Measurements from ENCODE around the gene NLK. TPM values are rescaled to one million over a fixed set of nuclear protein-coding genes. Genes with fewer than 3 reads are reported as not detected.
"Not testable (repeated sequence)": the region's sequence is repeated elsewhere in the genome, so short reads cannot be mapped to it uniquely, and the experiment has no call there.

NLK gene
- polyA plus RNA-seq, 3 donors, result 6.1 to 9.1 (median 7.9) TPM

DNA sequence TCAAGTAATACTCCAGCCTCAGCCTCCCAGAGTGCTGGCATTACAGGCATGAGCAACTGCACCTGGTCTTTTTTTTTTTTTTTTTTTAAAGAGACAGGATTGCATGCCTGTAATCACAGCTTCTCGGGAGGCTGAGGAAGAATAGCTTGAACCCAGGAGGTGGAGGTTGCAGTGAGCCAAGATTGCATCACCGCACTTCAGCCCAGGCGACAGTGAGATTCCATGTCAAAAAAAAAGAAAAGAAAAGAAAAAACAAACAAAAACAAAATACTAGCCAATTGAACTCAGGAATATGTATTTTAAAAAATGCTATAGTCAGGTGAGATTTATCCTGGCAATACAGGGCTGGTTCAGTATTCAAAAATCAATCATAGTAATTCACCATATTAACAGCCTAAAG, 158.8 kb downstream of the NLK start:
- WGBS, 3 donors, result 61 to 74% (median 69%) methylated on average over 3 of the region's 3 CpGs
- H3K27ac ChIP-seq (ENCODE audit: low read depth, low read length), result no peak overlapping the region

GRCh38 chr17:28204244-28204643, 161.8 kb downstream of the NLK start:
- H3K27ac ChIP-seq (ENCODE audit: low read depth, low read length), result no peak overlapping the region
- 91 to 97% (median 92%) methylated on average over 3 of the region's 3 CpGs for WGBS, 3 donors

DNA sequence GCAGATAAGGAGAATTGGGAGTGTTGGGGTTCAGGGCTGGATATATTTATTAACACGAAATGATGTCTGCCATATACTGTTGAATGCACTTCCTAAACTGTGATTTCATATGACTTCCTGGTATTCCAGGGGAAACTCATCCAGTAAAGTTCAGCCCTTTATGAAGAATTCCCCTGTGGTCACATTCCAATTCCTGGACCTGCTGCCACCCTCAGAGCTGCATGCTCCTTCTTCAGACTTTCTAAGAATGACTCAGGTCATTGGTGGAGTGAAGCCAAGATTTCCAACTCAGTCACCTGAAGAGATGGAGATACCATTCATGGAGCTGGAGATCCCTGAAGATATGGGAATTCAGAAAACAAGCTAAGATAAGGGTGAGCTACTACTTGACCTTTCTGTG, 162.3 kb downstream of the NLK start:
- no peak overlapping the region for H3K27ac ChIP-seq (ENCODE audit: low read depth, low read length)
- 73 to 92% (median 78%) methylated on average over 1 of the region's 1 CpG for WGBS, 3 donors

GRCh38 chr17:28206292-28206691, 163.8 kb downstream of the NLK start:
- H3K27ac ChIP-seq (ENCODE audit: low read depth, low read length), result no peak overlapping the region

DNA sequence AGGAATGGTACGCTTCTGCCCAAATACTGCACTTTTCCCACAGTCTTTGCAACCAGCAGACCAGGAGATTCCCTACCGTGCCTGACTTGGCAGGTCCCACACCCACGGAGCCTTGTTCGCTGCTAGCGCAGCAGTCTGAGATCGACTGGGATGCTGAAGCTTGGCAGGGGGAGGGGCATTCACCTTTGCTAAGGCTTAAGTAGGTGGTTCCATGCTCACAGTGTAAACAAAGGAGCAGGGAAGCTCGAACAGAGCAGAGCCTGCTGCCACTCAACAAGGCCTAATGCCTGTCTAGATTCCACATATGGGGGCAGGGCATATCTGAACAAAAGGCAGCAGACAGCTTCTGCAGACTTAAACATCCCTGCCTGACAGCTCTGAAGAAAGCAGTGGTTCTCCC, 169.3 kb downstream of the NLK start:
- H3K27ac ChIP-seq (ENCODE audit: low read depth, low read length), result no peak overlapping the region
- 87 to 88% (median 87%) methylated on average over 7 of the region's 7 CpGs for WGBS, 3 donors

DNA sequence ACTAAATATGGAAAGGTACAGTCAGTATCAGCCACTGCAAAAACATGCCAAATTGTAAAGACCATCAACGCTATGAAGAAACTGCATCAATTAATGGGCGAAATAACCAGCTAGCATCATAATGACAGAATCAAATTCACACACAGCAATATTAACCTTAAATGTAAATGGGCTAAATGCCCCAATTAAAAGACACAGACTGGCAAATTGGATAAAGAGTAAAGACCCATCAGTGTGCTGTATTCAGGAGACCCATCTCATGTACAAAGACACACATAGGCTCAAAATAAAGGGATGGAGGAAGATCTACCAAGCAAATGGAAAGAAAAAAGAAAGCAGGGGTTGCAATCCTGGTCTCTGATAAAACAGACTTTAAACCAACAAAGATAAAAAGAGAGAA, 171.1 kb downstream of the NLK start:
- 95 to 100% (median 98%) methylated on average over 2 of the region's 2 CpGs for WGBS, 3 donors
- not testable (repeated sequence) for H3K27ac ChIP-seq (ENCODE audit: low read depth, low read length)

GRCh38 chr17:28216052-28216451, 173.6 kb downstream of the NLK start:
- 59 to 90% (median 78%) methylated on average over 3 of the region's 3 CpGs for WGBS, 3 donors
- no peak overlapping the region for H3K27ac ChIP-seq (ENCODE audit: low read depth, low read length)

GRCh38 chr17:28216528-28216927, 174.1 kb downstream of the NLK start:
- 4 to 24% (median 6%) methylated on average over 1 of the region's 1 CpG for WGBS, 3 donors
- no peak overlapping the region for H3K27ac ChIP-seq (ENCODE audit: low read depth, low read length)

- WGBS, 3 donors, result 93 to 96% (median 96%) methylated on average over 7 of the region's 7 CpGs
- no peak overlapping the region for H3K27ac ChIP-seq (ENCODE audit: low read depth, low read length)
Observed at GRCh38 chr17:28219771-28220170, 177.3 kb downstream of the NLK start.

- no peak overlapping the region for H3K27ac ChIP-seq (ENCODE audit: low read depth, low read length)
- 77 to 89% (median 86%) methylated on average over 4 of the region's 4 CpGs for WGBS, 3 donors
Observed at GRCh38 chr17:28221751-28222414, 179.4 kb downstream of the NLK start.

DNA sequence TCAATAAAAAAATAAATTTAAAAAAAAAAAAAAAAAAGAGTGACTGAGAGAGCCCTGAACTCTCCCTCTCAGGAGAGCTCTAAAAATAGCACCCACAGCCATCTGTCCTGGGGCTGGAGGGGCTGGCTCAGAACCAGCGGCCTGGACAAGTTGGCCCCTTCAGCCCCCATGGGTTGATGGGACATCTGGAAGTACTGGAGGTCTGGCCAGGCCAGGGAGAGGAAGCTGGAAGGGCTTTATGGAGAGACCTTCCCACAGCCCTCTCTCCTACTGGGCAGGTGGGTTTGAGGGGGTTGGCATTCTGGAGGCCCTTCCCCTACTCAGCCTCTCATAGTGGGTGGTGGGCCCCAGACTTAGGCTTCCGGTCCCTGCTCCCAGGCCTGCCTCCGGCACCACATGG, 182.8 kb downstream of the NLK start:
- no peak overlapping the region for H3K27ac ChIP-seq (ENCODE audit: low read depth, low read length)
- 83 to 87% (median 84%) methylated on average over 3 of the region's 3 CpGs for WGBS, 3 donors

- 43 to 73% (median 70%) methylated on average over 1 of the region's 1 CpG for WGBS, 3 donors
- H3K27ac ChIP-seq (ENCODE audit: low read depth, low read length), result no peak overlapping the region
Observed at GRCh38 chr17:28225867-28226266, 183.4 kb downstream of the NLK start.

GRCh38 chr17:28226563-28227315, 184.3 kb downstream of the NLK start:
- no peak overlapping the region for H3K27ac ChIP-seq (ENCODE audit: low read depth, low read length)
- WGBS, 3 donors, result 28 to 70% (median 67%) methylated on average over 26 to 28 of the region's 28 CpGs

GRCh38 chr17:28227316-28228108, 185.0 kb downstream of the NLK start:
- 1 to 2% (median 2%) methylated on average over 66 of the region's 66 CpGs for WGBS, 3 donors

GRCh38 chr17:28228109-28228840, 185.8 kb downstream of the NLK start:
- H3K27ac ChIP-seq (ENCODE audit: low read depth, low read length), result no peak overlapping the region
- 7 to 21% (median 15%) methylated on average over 21 to 22 of the region's 22 CpGs for WGBS, 3 donors

More at GRCh38 chr17:28227316-28228108, 185.0 kb downstream of the NLK start:
- H3K27ac ChIP-seq (ENCODE audit: low read depth, low read length), result no peak overlapping the region

DNA sequence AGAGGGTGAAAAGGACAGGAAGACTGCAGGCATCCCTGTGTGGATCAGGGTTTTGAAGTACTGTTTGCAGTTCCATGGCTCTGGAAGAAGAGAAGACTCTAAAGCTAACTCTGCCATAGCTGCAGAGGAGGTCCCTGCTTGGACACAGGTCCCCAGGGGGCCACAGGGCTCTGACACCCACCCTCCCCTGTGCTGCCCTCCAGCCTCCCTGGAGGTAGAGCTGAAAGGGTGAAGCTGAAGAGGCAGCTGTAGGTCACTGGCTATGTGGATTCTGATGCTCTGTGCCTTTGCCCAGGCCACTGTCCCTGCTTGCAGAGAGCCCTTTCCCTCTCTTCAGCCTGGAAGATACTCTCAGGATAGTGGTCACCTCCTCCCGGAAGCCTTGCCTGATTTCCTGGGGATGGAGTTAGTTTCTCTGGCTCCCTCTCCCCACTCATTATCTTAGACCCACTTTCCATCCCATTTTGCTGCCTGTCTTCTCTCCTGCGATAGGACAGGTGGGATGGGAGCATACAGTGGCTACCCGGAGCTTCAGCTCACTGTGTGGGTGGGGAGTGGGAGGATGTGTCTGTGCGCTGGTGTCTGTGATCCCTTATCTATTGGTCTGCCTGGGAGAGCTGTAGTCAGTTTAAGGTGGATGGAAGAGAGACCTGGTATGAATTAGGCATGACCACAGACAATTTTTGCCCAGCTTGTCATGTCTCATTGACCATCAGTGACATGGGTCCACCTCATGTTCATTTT, 186.7 kb downstream of the NLK start:
- 41 to 89% (median 87%) methylated on average over 4 of the region's 4 CpGs for WGBS, 3 donors
- H3K27ac ChIP-seq (ENCODE audit: low read depth, low read length), result no peak overlapping the region

GRCh38 chr17:28230011-28230410, 187.5 kb downstream of the NLK start:
- 25 to 53% (median 48%) methylated on average over 7 of the region's 7 CpGs for WGBS, 3 donors

DNA sequence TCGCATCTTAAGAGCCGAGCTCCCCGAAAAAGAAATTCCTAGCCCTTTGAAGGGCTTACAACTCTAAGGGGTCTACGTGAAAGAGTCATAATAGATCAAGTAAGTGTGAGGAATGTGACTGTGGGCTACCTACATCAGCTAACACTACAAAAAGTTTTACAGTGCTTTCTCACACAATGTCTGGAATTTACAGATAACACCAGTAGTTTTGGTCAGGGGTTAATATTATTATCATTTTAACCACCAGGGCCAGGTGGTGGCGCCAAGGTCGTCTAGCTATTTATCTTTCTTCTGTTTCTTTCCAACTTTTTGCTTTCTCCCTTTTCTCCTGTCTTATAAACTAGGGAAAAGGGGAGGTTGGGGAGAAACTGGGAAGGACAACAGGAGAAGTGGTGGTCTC, 188.1 kb downstream of the NLK start:
- not testable (repeated sequence) for H3K27ac ChIP-seq (ENCODE audit: low read depth, low read length)
- 19 to 45% (median 34%) methylated on average over 6 of the region's 6 CpGs for WGBS, 3 donors

More at GRCh38 chr17:28230011-28230410, 187.5 kb downstream of the NLK start:
- H3K27ac ChIP-seq (ENCODE audit: low read depth, low read length), result no peak overlapping the region
